Brain microvascular endothelial cell (primary cell): ENCODE data around the gene IQSEC1.

Source experiments
- DNase-seq: peaks from one replicate; pipeline ENCODE4 v3.0.0-alpha.2; 2020
- H3K27ac ChIP-seq: fragments of 250-450 bp; sonication (Bioruptor Pico); 2 replicates; pipeline ENCODE4 v1.5.1; 2020; ENCODE audit warnings: mild to moderate bottlenecking, moderate library complexity
- H3K27me3 ChIP-seq: fragments of 250-450 bp; sonication (Bioruptor Pico); replicated peaks from 2 replicates; pipeline ENCODE4 v1.5.1; 2020; ENCODE audit warnings: mild to moderate bottlenecking
- H3K36me3 ChIP-seq: fragments of 250-450 bp; sonication (Bioruptor Pico); replicated peaks from 2 replicates; pipeline ENCODE4 v1.5.1; 2020; ENCODE audit warnings: mild to moderate bottlenecking
- H3K4me3 ChIP-seq: 2 replicates; pipeline ENCODE4 v1.5.1; 2011; ENCODE audit warnings: low read depth, mild to moderate bottlenecking, control low read depth, low read length, moderate library complexity
- CTCF ChIP-seq: IDR thresholded peaks from 2 replicates; pipeline ENCODE4 v1.5.1; 2011; ENCODE audit warnings: low read depth, mild to moderate bottlenecking, moderate library complexity, low read length, control low read depth, inconsistent platforms; ENCODE audit errors: missing control alignments
- in situ Hi-C: cut with HindIII; loops from 2 replicates; pipeline ENCODE4 v1.10.0; 2017; ENCODE audit warnings: low sequenced_read_pairs, low pct_ligation_motif_present

Gene IQSEC1

GRCh38 chr3:12906141-12906915, 166.9 kb downstream of the IQSEC1 start:
- no peak for DNase-seq
- no peak for TF ChIP-seq CTCF
- in situ Hi-C loops, result no loop called here
- Histone ChIP-seq H3K27ac (no peak overlapping the region), H3K36me3 (peaks cover 6% of the 10 kb centered on the region), H3K4me3 (no peak overlapping the region), H3K27me3 (no peaks in the 10 kb centered on the region)

- Histone ChIP-seq H3K27ac (no peak overlapping the region), H3K4me3 (no peak overlapping the region), H3K27me3 (no peaks in the 10 kb centered on the region), H3K36me3 (peaks cover 10% of the 10 kb centered on the region)
- no peak for TF ChIP-seq CTCF
- in situ Hi-C loops, result no loop called here
- no peak for DNase-seq
Observed at GRCh38 chr3:12905316-12906071, 167.7 kb downstream of the IQSEC1 start.

GRCh38 chr3:12904951-12905315, 168.3 kb downstream of the IQSEC1 start:
- TF ChIP-seq CTCF, result no peak
- Histone ChIP-seq H3K27ac (no peak overlapping the region), H3K4me3 (no peak overlapping the region), H3K27me3 (no peaks in the 10 kb centered on the region), H3K36me3 (peaks cover 10% of the 10 kb centered on the region)
- in situ Hi-C loops, result no loop called here
- no peak for DNase-seq

- no peak for DNase-seq
- H3K27ac ChIP-seq, result no peak overlapping the region
- no peak for TF ChIP-seq CTCF
- no peaks in the 10 kb centered on the region for H3K27me3 ChIP-seq
- in situ Hi-C loops, result no loop called here
- peaks cover 10% of the 10 kb centered on the region for H3K36me3 ChIP-seq
- H3K4me3 ChIP-seq, result no peak overlapping the region
Observed at GRCh38 chr3:12903881-12904280, 169.3 kb downstream of the IQSEC1 start.

- no peak overlapping the region for H3K27ac ChIP-seq
- in situ Hi-C loops, result no loop called here
- H3K36me3 ChIP-seq, result peaks cover 10% of the 10 kb centered on the region
- H3K27me3 ChIP-seq, result no peaks in the 10 kb centered on the region
- DNase-seq, result no peak
- no peak for TF ChIP-seq CTCF
- no peak overlapping the region for H3K4me3 ChIP-seq
Observed at GRCh38 chr3:12903000-12903800, 170.0 kb downstream of the IQSEC1 start.
